AG10803 (cell line): Measurements from ENCODE around the gene PRR14L.

Source experiments
- DNase-seq: peaks from one replicate; pipeline ENCODE4 v3.0.0; 2010; ENCODE audit warnings: low read depth
- H3K4me3 ChIP-seq: 2 replicates; pipeline ENCODE4 v1.5.1; 2011; ENCODE audit warnings: mild to moderate bottlenecking, low read length, control low read depth
- CTCF ChIP-seq: conservative IDR thresholded peaks from 2 replicates; pipeline ENCODE4 v1.5.1; 2011; ENCODE audit warnings: mild to moderate bottlenecking, low read length, control low read depth, inconsistent platforms

The PRR14L gene

GRCh38 chr22:31635638-31636306, 114.2 kb downstream of the PRR14L start:
- no peak for DNase-seq
- H3K4me3 ChIP-seq, result no peak overlapping the region
- TF ChIP-seq CTCF, result no peak

DNA sequence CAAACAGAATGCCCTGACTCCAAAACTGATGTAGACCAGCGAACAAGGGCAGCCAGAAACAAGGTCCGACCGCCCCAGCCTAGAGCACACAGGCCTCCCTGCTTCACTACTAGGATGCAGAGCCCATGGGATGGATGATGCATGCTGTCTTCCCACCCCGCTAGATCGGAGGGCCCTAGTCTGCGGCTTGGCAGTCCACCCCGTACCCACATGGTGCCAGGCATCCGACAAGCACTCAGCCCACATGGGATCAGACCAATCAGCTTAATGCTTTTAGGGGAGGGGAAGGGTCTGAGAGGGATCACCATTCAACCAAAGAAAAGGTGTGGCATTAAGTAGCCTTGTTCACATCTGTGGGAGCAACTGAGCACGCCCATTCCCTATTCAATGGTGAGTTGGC, 118.5 kb downstream of the PRR14L start:
- H3K4me3 ChIP-seq, result peak overlapping the region; percentile 74
- no peak for DNase-seq
- TF ChIP-seq CTCF, result no peak
